Stimulated activated CD4-positive, alpha-beta T cell treated with anti-CD3 and anti-CD28 coated beads, Interleukin-1b, Interleukin-23, amount 100 ng/mL, for 4 hours (primary cell): ENCODE measurements around the gene DNAAF5.
"Not testable (repeated sequence)": the region's sequence is repeated elsewhere in the genome, so short reads cannot be mapped to it uniquely, and the experiment has no call there.

Experiments
- DNase-seq, 2 donors: peaks; one replicate each; pipeline ENCODE4 v3.0.0-alpha.2; 2020; ENCODE audit warnings: low read depth in 2 of 2

DNAAF5 gene

GRCh38 chr7:781936-782529 is 55.5 kb downstream of the DNAAF5 start:
- no peak for DNase-seq

- no peak for DNase-seq
Measured at GRCh38 chr7:782718-783449, 56.4 kb downstream of the DNAAF5 start.

GRCh38 chr7:783556-784490 is 57.3 kb downstream of the DNAAF5 start:
- DNase-seq, result no peak

- no peak for DNase-seq
Measured at GRCh38 chr7:784971-785370, 58.5 kb downstream of the DNAAF5 start.

- no peak for DNase-seq
Measured at GRCh38 chr7:785416-785815, 58.9 kb downstream of the DNAAF5 start.

- peak; percentile 68 to 69 for DNase-seq
Measured at GRCh38 chr7:786472-787255, 60.2 kb downstream of the DNAAF5 start.

GRCh38 chr7:787332-788240 is 61.1 kb downstream of the DNAAF5 start:
- no peak for DNase-seq

GRCh38 chr7:791519-791918 is 65.0 kb downstream of the DNAAF5 start:
- DNase-seq, result no peak

GRCh38 chr7:794207-794606 is 67.7 kb downstream of the DNAAF5 start:
- no peak for DNase-seq

GRCh38 chr7:794671-795329 is 68.3 kb downstream of the DNAAF5 start:
- DNase-seq, result no peak

DNA sequence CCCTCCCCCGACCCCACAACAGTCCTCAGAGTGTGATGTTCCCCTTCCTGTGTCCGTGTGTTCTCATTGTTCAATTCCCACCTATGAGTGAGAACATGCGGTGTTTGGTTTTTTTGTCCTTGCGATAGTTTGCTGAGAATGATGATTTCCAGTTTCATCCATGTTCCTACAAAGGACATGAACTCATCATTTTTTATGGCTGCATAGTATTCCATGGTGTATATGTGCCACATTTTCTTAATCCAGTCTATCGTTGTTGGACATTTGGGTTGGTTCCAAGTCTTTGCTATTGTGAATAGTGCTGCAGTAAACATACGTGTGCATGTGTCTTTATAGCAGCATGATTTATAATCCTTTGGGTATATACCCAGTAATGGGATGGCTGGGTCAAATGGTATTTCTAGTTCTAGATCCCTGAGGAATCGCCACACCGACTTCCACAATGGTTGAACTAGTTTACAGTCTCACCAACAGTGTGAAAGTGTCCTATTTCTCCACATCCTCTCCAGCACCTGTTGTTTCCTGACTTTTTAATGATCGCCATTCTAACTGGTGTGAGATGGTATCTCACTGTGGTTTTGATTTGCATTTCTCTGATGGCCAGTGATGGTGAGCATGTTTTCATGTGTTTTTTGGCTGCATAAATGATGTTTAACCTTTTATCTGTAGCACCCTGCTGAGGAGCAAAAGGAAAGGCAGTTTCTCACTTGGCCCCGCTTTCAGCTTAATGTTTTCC is 70.1 kb downstream of the DNAAF5 start:
- DNase-seq, result not testable (repeated sequence)

DNA sequence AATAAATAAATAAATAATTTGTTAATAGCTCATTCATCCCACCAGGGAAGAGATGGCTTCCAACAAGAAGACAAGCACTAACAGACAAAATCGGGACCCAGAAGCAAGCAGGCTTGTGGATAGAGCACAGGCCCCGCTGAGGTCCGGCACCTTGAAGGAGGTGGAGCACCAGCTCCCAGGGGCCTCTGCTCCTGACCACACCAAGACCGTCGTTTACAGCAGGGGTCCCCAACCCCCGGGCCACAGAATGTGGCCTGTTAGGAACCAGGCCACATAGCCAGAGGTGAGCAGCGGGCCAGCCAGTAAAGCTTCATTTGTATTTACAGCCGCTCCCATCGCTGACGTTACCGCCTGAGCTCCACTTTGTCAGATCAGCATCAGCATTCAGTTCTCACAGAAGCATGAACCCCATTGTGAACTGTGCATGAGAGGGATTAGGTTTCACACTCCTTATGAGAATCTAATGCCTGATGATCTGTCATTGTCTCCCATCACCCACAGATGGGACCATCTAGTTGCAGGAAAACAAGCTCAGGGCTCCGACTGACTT is 72.5 kb downstream of the DNAAF5 start:
- no peak for DNase-seq

- DNase-seq, result no peak
Measured at GRCh38 chr7:800692-801091, 74.2 kb downstream of the DNAAF5 start.

GRCh38 chr7:801351-801750 is 74.9 kb downstream of the DNAAF5 start:
- DNase-seq, result not testable (repeated sequence)

GRCh38 chr7:801940-802381 is 75.5 kb downstream of the DNAAF5 start:
- DNase-seq, result no peak

GRCh38 chr7:802500-803242 is 76.2 kb downstream of the DNAAF5 start:
- no peak for DNase-seq

DNA sequence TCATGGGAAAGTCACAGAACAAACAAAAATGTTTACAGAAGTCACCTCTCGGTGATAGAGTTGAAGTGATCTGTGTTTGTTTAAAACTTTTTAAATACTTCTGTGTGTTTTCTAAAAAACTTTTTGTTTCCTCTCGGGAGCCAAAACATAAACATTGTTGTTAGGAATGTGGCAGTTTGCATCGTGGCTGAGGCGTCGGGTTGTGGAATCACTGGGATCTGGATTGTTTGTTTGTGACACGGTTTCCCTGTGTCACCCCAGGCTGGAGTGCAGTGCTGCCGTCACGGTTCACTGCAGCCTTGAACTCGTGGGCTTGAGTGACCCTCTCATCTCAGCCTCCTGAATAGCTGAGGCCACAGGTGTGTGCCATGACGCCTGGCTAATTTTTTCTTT is 76.7 kb downstream of the DNAAF5 start:
- no peak for DNase-seq

DNA sequence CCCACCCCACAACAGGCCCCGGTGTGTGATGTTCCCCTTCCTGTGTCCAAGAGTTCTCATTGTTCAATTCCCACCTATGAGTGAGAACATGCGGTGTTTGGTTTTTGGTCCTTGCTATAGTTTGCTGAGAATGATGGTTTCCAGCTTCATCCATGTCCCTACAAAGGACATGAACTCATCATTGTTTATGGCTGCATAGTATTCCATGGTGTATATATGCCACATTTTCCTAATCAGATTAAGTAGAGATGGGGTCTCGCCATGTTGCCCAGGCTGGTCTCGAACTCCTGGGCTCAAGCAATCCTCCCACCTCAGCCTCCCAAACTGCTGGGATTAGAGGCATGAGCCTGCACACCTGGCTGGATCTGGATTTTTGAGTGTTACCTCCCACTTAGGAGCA is 77.3 kb downstream of the DNAAF5 start:
- not testable (repeated sequence) for DNase-seq
